Measurements from ENCODE around the gene ABHD12B.

- no peak for TF ChIP-seq ZNF672 (CRISPR knock-in tag; IDR thresholded peaks at IDR 0.05)
- TF ChIP-seq CHCHD3 (CRISPR knock-in tag; IDR thresholded peaks at IDR 0.05): no peak
- no peak for TF ChIP-seq PBX3 (CRISPR knock-in tag; IDR thresholded peaks at IDR 0.05; ENCODE audit: borderline replicate concordance)
- no peak for TF ChIP-seq SIN3A (IDR thresholded peaks at IDR 0.05; ENCODE audit: borderline replicate concordance, low read depth, low read length)
- no peak for TF ChIP-seq ZBTB40 (IDR thresholded peaks at IDR 0.05)
- no peak for TF ChIP-seq ZBTB40 (CRISPR knock-in tag; IDR thresholded peaks at IDR 0.05)
- TF ChIP-seq PHB2 (IDR thresholded peaks at IDR 0.05; ENCODE audit: partially characterized antibody): no peak
- no peak for TF ChIP-seq FOSL1 (CRISPR knock-in tag; IDR thresholded peaks at IDR 0.05; ENCODE audit: borderline replicate concordance)
- TF ChIP-seq POLR2A (IDR thresholded peaks at IDR 0.05; ENCODE audit: insufficient read depth in 1 of 2, low read depth in 2 of 2, low read length in 2 of 2): no peak
- TF ChIP-seq ZNF510 (CRISPR knock-in tag; IDR thresholded peaks at IDR 0.05; ENCODE audit: low read depth): no peak
- TF ChIP-seq MAFK (conservative IDR thresholded peaks at IDR 0.05 in 1 of 2, IDR thresholded peaks at IDR 0.05 in 1 of 2; ENCODE audit: low read length in 2 of 2): no peak
These were observed 45.6 kb downstream of the ABHD12B start for GRCh38 chr14:50917449-50917848.
